Endodermal cell (in vitro differentiated cells): ENCODE measurements around the gene RABGAP1L. TPM values are rescaled to one million over a fixed set of nuclear protein-coding genes. Genes with fewer than 3 reads are reported as not detected.

Experiments
- DNase-seq: peaks from one replicate; pipeline ENCODE4 v3.0.0-alpha.2; 2017
- H3K27ac ChIP-seq: 2 replicates; pipeline ENCODE4 v1.5.1; 2013; ENCODE audit warnings: mild to moderate bottlenecking, low read depth, low read length, moderate library complexity
- H3K27me3 ChIP-seq: 2 replicates; pipeline ENCODE4 v1.6.1; 2013; ENCODE audit warnings: mild to moderate bottlenecking, low read length, moderate library complexity; ENCODE audit not compliant: insufficient read depth, control insufficient read depth, poor library complexity, severe bottlenecking
- H3K36me3 ChIP-seq: 2 replicates; pipeline ENCODE4 v1.7.0; 2013; ENCODE audit warnings: mild to moderate bottlenecking, low read length, moderate library complexity; ENCODE audit not compliant: control insufficient read depth, insufficient read depth
- H3K4me1 ChIP-seq: one replicate; pipeline ENCODE4 v1.7.0; 2013; ENCODE audit warnings: low read length; ENCODE audit not compliant: control insufficient read depth, insufficient read depth
- H3K4me3 ChIP-seq: 2 replicates; pipeline ENCODE4 v1.5.1; 2013; ENCODE audit warnings: mild to moderate bottlenecking, low read length, moderate library complexity
- H3K9ac ChIP-seq: 2 replicates; pipeline ENCODE4 v1.6.1; 2013; ENCODE audit warnings: mild to moderate bottlenecking, low read length, moderate library complexity; ENCODE audit not compliant: poor library complexity, severe bottlenecking; ENCODE audit errors: extremely low read depth
- H3K9me3 ChIP-seq: 2 replicates; pipeline ENCODE4 v1.6.1; 2013; ENCODE audit warnings: mild to moderate bottlenecking, low read length, moderate library complexity; ENCODE audit not compliant: control insufficient read depth
- H3K27ac Mint-ChIP-seq: 2 replicates; pipeline ENCODE4 v1.8.0; 2020; ENCODE audit warnings: mixed read lengths
- H3K27me3 Mint-ChIP-seq: 2 replicates; pipeline ENCODE4 v1.8.0; 2021; ENCODE audit warnings: mild to moderate bottlenecking, mixed read lengths; ENCODE audit not compliant: insufficient read depth
- H3K36me3 Mint-ChIP-seq: 2 replicates; pipeline ENCODE4 v1.8.0; 2020; ENCODE audit warnings: low read depth, mixed read lengths
- H3K4me1 Mint-ChIP-seq: 2 replicates; pipeline ENCODE4 v1.8.0; 2020; ENCODE audit warnings: mixed read lengths
- H3K4me3 Mint-ChIP-seq: 2 replicates; pipeline ENCODE4 v1.8.0; 2020; ENCODE audit warnings: mild to moderate bottlenecking, moderate library complexity, mixed read lengths
- H3K9me3 Mint-ChIP-seq: 2 replicates; pipeline ENCODE4 v1.8.0; 2020; ENCODE audit warnings: mild to moderate bottlenecking, mixed read lengths
- CTCF ChIP-seq: fragments of 200-600 bp; sonication (generic); conservative IDR thresholded peaks from 2 replicates; pipeline ENCODE4 v1.5.0; 2021; ENCODE audit warnings: antibody characterized with exemption, mild to moderate bottlenecking
- WGBS, 2 experiments: methylation state at CpG; one replicate each; pipeline versions ENCODE4 v1.1.5 to v1.1.7; 2013; ENCODE audit warnings: missing lambda C conversion rate in 2 of 2, mixed read lengths in 1 of 2; ENCODE audit not compliant: insufficient coverage in 1 of 2, insufficient read length in 1 of 2; 5-methylcytosine and 5-hydroxymethylcytosine counted together
- total RNA-seq, 2 donors: library from RNA; stranded (reverse); fragmentation: NEBNext Ultra II Directional in 1 of 2; extraction: Animal tissue kit (Norgen Biotek cat#: 25700) in 1 of 2; gene quantifications; 2 replicates in 1 of 2; 3 replicates in 1 of 2; pipeline ENCODE4 v1.2.1, GENCODE V29; 2021

Gene RABGAP1L
- total RNA-seq, 2 donors from 2014 or later = 32.5 to 36.9 TPM

- Mint-ChIP-seq H3K36me3 (no peaks in the 10 kb centered on the region), H3K9me3 (peaks cover 11% of the 10 kb centered on the region), H3K27ac (peak overlapping the region; percentile 15), H3K4me1 (peaks cover 15% of the 10 kb centered on the region), H3K4me3 (no peak overlapping the region), H3K27me3 (peaks cover 3% of the 10 kb centered on the region)
- Histone ChIP-seq H3K4me1 (no peaks in the 10 kb centered on the region), H3K4me3 (no peak overlapping the region), H3K27ac (no peak overlapping the region), H3K27me3 (no peaks in the 10 kb centered on the region), H3K36me3 (no peaks in the 10 kb centered on the region), H3K9ac (no peak overlapping the region), H3K9me3 (no peaks in the 10 kb centered on the region)
- peak; percentile 71 for DNase-seq
- TF ChIP-seq CTCF = no peak
- WGBS, 2 experiments = 65 to 83% methylated on average over 1 to 6 of the region's 6 CpGs
These were observed 28.2 kb upstream of the RABGAP1L start for GRCh38 chr1:174131032-174131638.

- H3K4me1 ChIP-seq = no peaks in the 10 kb centered on the region
- Mint-ChIP-seq H3K4me1 (peaks cover 15% of the 10 kb centered on the region), H3K36me3 (no peaks in the 10 kb centered on the region), H3K27ac (no peak overlapping the region), H3K27me3 (peaks cover under 1% of the 10 kb centered on the region), H3K9me3 (no peaks in the 10 kb centered on the region), H3K4me3 (no peak overlapping the region)
- 94 to 97% methylated on average over 2 to 3 of the region's 3 CpGs for WGBS, 2 experiments
- H3K27me3 ChIP-seq = no peaks in the 10 kb centered on the region
- no peaks in the 10 kb centered on the region for H3K36me3 ChIP-seq
- H3K27ac ChIP-seq = no peak overlapping the region
- no peak for TF ChIP-seq CTCF
- DNase-seq = no peak
- H3K9me3 ChIP-seq = no peaks in the 10 kb centered on the region
- no peak overlapping the region for H3K9ac ChIP-seq
- no peak overlapping the region for H3K4me3 ChIP-seq
These were observed 25.2 kb upstream of the RABGAP1L start for GRCh38 chr1:174134003-174134659.

GRCh38 chr1:174135211-174135610 is 24.1 kb upstream of the RABGAP1L start:
- no peak for DNase-seq
- H3K4me3 Mint-ChIP-seq = no peak overlapping the region
- no peak overlapping the region for H3K9ac ChIP-seq
- H3K27me3 Mint-ChIP-seq = no peaks in the 10 kb centered on the region
- H3K36me3 Mint-ChIP-seq = no peaks in the 10 kb centered on the region
- H3K4me3 ChIP-seq = no peak overlapping the region
- H3K4me1 ChIP-seq = no peaks in the 10 kb centered on the region
- H3K36me3 ChIP-seq = no peaks in the 10 kb centered on the region
- no peak for TF ChIP-seq CTCF
- H3K9me3 Mint-ChIP-seq = no peaks in the 10 kb centered on the region
- peaks cover 15% of the 10 kb centered on the region for H3K4me1 Mint-ChIP-seq
- 74 to 76% methylated on average over 2 of the region's 2 CpGs for WGBS, 2 experiments
- no peak overlapping the region for H3K27ac ChIP-seq
- H3K27me3 ChIP-seq = no peaks in the 10 kb centered on the region
- no peaks in the 10 kb centered on the region for H3K9me3 ChIP-seq
- no peak overlapping the region for H3K27ac Mint-ChIP-seq
